GM23338 (cell line): Measurements from ENCODE around the gene STAT4.

Experiments used
- REST ChIP-seq: IDR thresholded peaks from one replicate; pipeline ENCODE4 v1.6.1; 2018; ENCODE audit warnings: antibody characterized with exemption; ENCODE audit not compliant: unreplicated experiment
- ZNF114 ChIP-seq: fragments of 250-450 bp; sonication (Bioruptor Pico); IDR thresholded peaks from 2 replicates; pipeline ENCODE4 v1.5.0; 2020; ENCODE audit warnings: mild to moderate bottlenecking, moderate library complexity

GRCh38 chr2:191177751-191178736 lies 27.2 kb upstream of the STAT4 start:
- TF ChIP-seq REST (no peak), ZNF114 (CRISPR knock-in tag) (no peak)
